GM23248 (cell line): Measurements from ENCODE around the gene CACNA1B. TPM values are rescaled to one million over a fixed set of nuclear protein-coding genes. Genes with fewer than 3 reads are reported as not detected.

Experiments
- DNase-seq: peaks from one replicate; pipeline ENCODE4 v3.0.0-alpha.2; 2015
- H2AFZ ChIP-seq: fragments of 200-600 bp; sonication (generic); 2 replicates; pipeline ENCODE4 v1.6.1; 2016; ENCODE audit warnings: antibody characterized with exemption
- H3F3A ChIP-seq: fragments of 200-600 bp; sonication (generic); 2 replicates; pipeline ENCODE4 v1.6.1; 2016; ENCODE audit warnings: mild to moderate bottlenecking, antibody characterized with exemption, mixed run types; ENCODE audit not compliant: insufficient read depth
- H3K27ac ChIP-seq: fragments of 200-600 bp; sonication (generic); 2 replicates; pipeline ENCODE4 v1.5.1; 2016; ENCODE audit warnings: mild to moderate bottlenecking
- H3K27me3 ChIP-seq: fragments of 200-600 bp; sonication (generic); replicated peaks from 2 replicates; pipeline ENCODE4 v1.6.1; 2016; ENCODE audit warnings: mild to moderate bottlenecking; ENCODE audit not compliant: insufficient read depth
- H3K36me3 ChIP-seq: fragments of 200-600 bp; sonication (generic); 2 replicates; pipeline ENCODE4 v1.6.1; 2016; ENCODE audit warnings: low read depth, mild to moderate bottlenecking
- H3K4me1 ChIP-seq: fragments of 200-600 bp; sonication (generic); 2 replicates; pipeline ENCODE4 v1.6.1; 2016; ENCODE audit warnings: mild to moderate bottlenecking; ENCODE audit not compliant: insufficient read depth
- H3K4me2 ChIP-seq: fragments of 200-600 bp; sonication (generic); one replicate; pipeline ENCODE4 v1.6.1; 2016; ENCODE audit warnings: mild to moderate bottlenecking; ENCODE audit not compliant: unreplicated experiment
- H3K4me3 ChIP-seq: fragments of 200-600 bp; sonication (generic); 2 replicates; pipeline ENCODE4 v1.5.1; 2016; ENCODE audit warnings: mild to moderate bottlenecking
- H3K79me2 ChIP-seq: fragments of 200-600 bp; sonication (generic); 2 replicates; pipeline ENCODE4 v1.6.1; 2016; ENCODE audit warnings: mild to moderate bottlenecking; ENCODE audit not compliant: insufficient read depth
- H3K9ac ChIP-seq: fragments of 200-600 bp; sonication (generic); 2 replicates; pipeline ENCODE4 v1.6.1; 2016; ENCODE audit warnings: mild to moderate bottlenecking
- H3K9me2 ChIP-seq: fragments of 200-600 bp; sonication (generic); 2 replicates; pipeline ENCODE4 v1.6.1; 2016; ENCODE audit warnings: mixed run types, mild to moderate bottlenecking, moderate library complexity; ENCODE audit not compliant: insufficient read depth
- H3K9me3 ChIP-seq: fragments of 200-600 bp; sonication (generic); one replicate; pipeline ENCODE4 v1.6.1; 2017; ENCODE audit warnings: low read depth
- H4K20me1 ChIP-seq: fragments of 200-600 bp; sonication (generic); 2 replicates; pipeline ENCODE4 v1.6.0; 2016; ENCODE audit not compliant: insufficient read depth
- EZH2 ChIP-seq: fragments of 200-600 bp; sonication (generic); IDR thresholded peaks from 2 replicates; pipeline ENCODE4 v1.6.1; 2018; ENCODE audit warnings: antibody characterized with exemption, mild to moderate bottlenecking; ENCODE audit not compliant: insufficient read depth, poor library complexity, severe bottlenecking
- EZH2phosphoT487 ChIP-seq: fragments of 200-600 bp; sonication (generic); IDR thresholded peaks from 2 replicates; pipeline ENCODE4 v1.6.1; 2018; ENCODE audit warnings: antibody characterized with exemption, moderate library complexity, mild to moderate bottlenecking, low read depth; ENCODE audit not compliant: insufficient read depth
- WGBS, 2 experiments: methylation state at CpG; one replicate each; pipeline ENCODE4 v1.1.6; 2015 to 2017; ENCODE audit warnings: low lambda C conversion rate in 2 of 2, low coverage in 1 of 2; ENCODE audit errors: missing lambda C conversion rate in 2 of 2; 5-methylcytosine and 5-hydroxymethylcytosine counted together
- in situ Hi-C: fragments of 300-500 bp; cut with MboI; formaldehyde crosslinking; loops from 2 replicates; pipeline ENCODE4 v1.15.0; 2020
- polyA plus RNA-seq: library from polyadenylated mRNA; unstranded; fragments of >200 nt; fragmentation: Nextera tagmentation; extraction: Ambion mirVana; gene quantifications from 2 replicates; pipeline ENCODE4 v1.2.1, GENCODE V29; 2016
- total RNA-seq: library from RNA; depleted of rRNA; stranded (reverse); fragments of >200 nt; shearing (Covaris generic); gene quantifications from 2 replicates; pipeline ENCODE4 v1.2.3, GENCODE V29; 2014

The CACNA1B gene
- total and polyA plus RNA-seq, 2 experiments from 2014 or later = not detected

- Histone ChIP-seq H3K9ac (no peak overlapping the region), H2AFZ (no peak overlapping the region), H3K4me3 (no peak overlapping the region), H3K36me3 (peaks cover 3% of the 10 kb centered on the region; the same call in 1 of the 2 replicates), H3K79me2 (no peaks in the 10 kb centered on the region; the same call in 1 of the 2 replicates), H4K20me1 (no peaks in the 10 kb centered on the region), H3K4me2 (no peak overlapping the region), H3K9me3 (no peaks in the 10 kb centered on the region), H3K27ac (no peak overlapping the region), H3F3A (no peaks in the 10 kb centered on the region), H3K9me2 (no peaks in the 10 kb centered on the region), H3K4me1 (no peaks in the 10 kb centered on the region), H3K27me3 (no peaks in the 10 kb centered on the region)
- DNase-seq = no peak
- no peak for TF ChIP-seq EZH2phosphoT487
- no peak for TF ChIP-seq EZH2
- in situ Hi-C loops = no loop called here
- WGBS, 2 experiments = 89 to 92% methylated on average over 26 to 28 of the region's 28 CpGs
Measured at GRCh38 chr9:137836151-137836830, 41.3 kb upstream of the CACNA1B start.

- Histone ChIP-seq H3K79me2 (no peaks in the 10 kb centered on the region; the same call in 1 of the 2 replicates), H4K20me1 (no peaks in the 10 kb centered on the region), H3K4me1 (no peaks in the 10 kb centered on the region), H3K4me2 (no peak overlapping the region), H3K27me3 (no peaks in the 10 kb centered on the region), H3K9ac (no peak overlapping the region), H3K4me3 (no peak overlapping the region), H3F3A (no peaks in the 10 kb centered on the region), H3K9me3 (no peaks in the 10 kb centered on the region), H2AFZ (no peak overlapping the region), H3K9me2 (no peaks in the 10 kb centered on the region), H3K27ac (no peak overlapping the region), H3K36me3 (peaks cover 3% of the 10 kb centered on the region; the same call in 1 of the 2 replicates)
- no peak for DNase-seq
- in situ Hi-C loops = no loop called here
- WGBS, 2 experiments = 67 to 82% methylated on average over 7 to 12 of the region's 12 CpGs
- TF ChIP-seq EZH2 = no peak
- TF ChIP-seq EZH2phosphoT487 = no peak
Measured at GRCh38 chr9:137836831-137837241, 40.7 kb upstream of the CACNA1B start.

- Histone ChIP-seq H3K4me3 (no peak overlapping the region), H3K79me2 (no peaks in the 10 kb centered on the region; the same call in 1 of the 2 replicates), H3K9me2 (no peaks in the 10 kb centered on the region), H2AFZ (no peak overlapping the region), H3K27me3 (no peaks in the 10 kb centered on the region), H3K4me1 (no peaks in the 10 kb centered on the region), H3K36me3 (peaks cover 3% of the 10 kb centered on the region; the same call in 1 of the 2 replicates), H4K20me1 (no peaks in the 10 kb centered on the region), H3K9me3 (no peaks in the 10 kb centered on the region), H3F3A (no peaks in the 10 kb centered on the region), H3K4me2 (no peak overlapping the region), H3K27ac (no peak overlapping the region), H3K9ac (no peak overlapping the region)
- WGBS, 2 experiments = 96% methylated on average over 16 to 20 of the region's 20 CpGs
- TF ChIP-seq EZH2 (no peak), EZH2phosphoT487 (no peak)
- no peak for DNase-seq
- in situ Hi-C loops = no loop called here
Measured at GRCh38 chr9:137837345-137838278, 40.0 kb upstream of the CACNA1B start.

- Histone ChIP-seq H3K27me3 (no peaks in the 10 kb centered on the region), H3K36me3 (peaks cover 3% of the 10 kb centered on the region; the same call in 1 of the 2 replicates), H4K20me1 (no peaks in the 10 kb centered on the region), H3K4me1 (no peaks in the 10 kb centered on the region), H3K79me2 (no peaks in the 10 kb centered on the region), H3K27ac (no peak overlapping the region), H3F3A (no peaks in the 10 kb centered on the region), H2AFZ (no peak overlapping the region), H3K4me3 (no peak overlapping the region), H3K4me2 (no peak overlapping the region), H3K9me2 (no peaks in the 10 kb centered on the region), H3K9me3 (no peaks in the 10 kb centered on the region), H3K9ac (no peak overlapping the region)
- in situ Hi-C loops = no loop called here
- TF ChIP-seq EZH2 = no peak
- WGBS, 2 experiments = 88 to 91% methylated on average over 10 of the region's 10 CpGs
- no peak for DNase-seq
Measured at GRCh38 chr9:137838576-137838975, 39.0 kb upstream of the CACNA1B start.
